Thymus (tissue), 14 donors: ENCODE results near the gene EIF2S3B. TPM values are rescaled to one million over a fixed set of nuclear protein-coding genes. Genes with fewer than 3 reads are reported as not detected.
"Not testable (repeated sequence)": the region's sequence is repeated elsewhere in the genome, so short reads cannot be mapped to it uniquely, and the experiment has no call there.

Experiments
- DNase-seq, 9 donors: peaks; one replicate each; pipeline ENCODE4 v3.0.0-alpha.2; 2013; ENCODE audit warnings: low spot score in 9 of 9, low read depth in 6 of 9, missing footprints in 1 of 9
- H3K27ac ChIP-seq, 2 donors: one replicate each; pipeline ENCODE4 v1.5.1; 2013; ENCODE audit warnings: control low read depth in 1 of 2, low read depth in 1 of 2, low read length in 1 of 2, mild to moderate bottlenecking in 1 of 2, moderate library complexity in 1 of 2
- H3K27me3 ChIP-seq, 2 donors: one replicate each; pipeline ENCODE4 v1.5.1; 2013; ENCODE audit warnings: low read length in 1 of 2; ENCODE audit not compliant: control insufficient read depth in 2 of 2, insufficient read depth in 1 of 2
- H3K36me3 ChIP-seq, 2 donors: one replicate each; pipeline ENCODE4 v1.5.1; 2013; ENCODE audit warnings: low read length in 1 of 2, mild to moderate bottlenecking in 1 of 2, moderate library complexity in 1 of 2; ENCODE audit not compliant: control insufficient read depth in 2 of 2, insufficient read depth in 2 of 2
- H3K4me1 ChIP-seq, 2 donors: one replicate each; pipeline ENCODE4 v1.5.1; 2013; ENCODE audit warnings: low read length in 2 of 2; ENCODE audit not compliant: control insufficient read depth in 2 of 2, insufficient read depth in 2 of 2
- H3K4me3 ChIP-seq, 2 donors: one replicate each; pipeline ENCODE4 v1.5.1; 2013; ENCODE audit warnings: low read length in 2 of 2, control low read depth in 1 of 2, mild to moderate bottlenecking in 1 of 2
- H3K9me3 ChIP-seq, 2 donors: one replicate each; pipeline ENCODE4 v1.5.1; 2013; ENCODE audit warnings: low read length in 1 of 2, mild to moderate bottlenecking in 1 of 2; ENCODE audit not compliant: control insufficient read depth in 2 of 2, insufficient read depth in 1 of 2
- WGBS: extraction: QIAGEN DNeasy Blood & Tissue Kit; methylation state at CpG from one replicate; pipeline ENCODE4 v1.1.7; 2013; 5-methylcytosine and 5-hydroxymethylcytosine counted together
- long read RNA-seq, 10 donors: transcript quantifications; one replicate each; lab custom pipeline, GENCODE V29; 2026
- polyA plus RNA-seq: library from polyadenylated mRNA; stranded (reverse); fragments of 200-250 nt; gene quantifications from one replicate; pipeline ENCODE4 v1.2.3, GENCODE V29; 2013
- total RNA-seq: library from RNA; stranded (reverse); fragments of 120-200 nt; gene quantifications from one replicate; pipeline ENCODE4 v1.2.4, GENCODE V29; 2013
- donor health status: healthy.

Gene EIF2S3B
- total RNA-seq (1.1 TPM), polyA plus RNA-seq (0.27 TPM)
- long read RNA-seq, donor 1: 0 reads
- long read RNA-seq, donor 2: 0 reads
- long read RNA-seq, donor 3: 0 reads
- long read RNA-seq, donor 4: 0 reads
- long read RNA-seq, donor 5: 0 reads
- long read RNA-seq, donor 6: 0 reads
- long read RNA-seq, donor 7: 0 reads
- long read RNA-seq, donor 8, partial matches to known transcripts: 0 of 2 reads
- long read RNA-seq, donor 8, other reads (novel, unspliced or antisense): 0 of 2 reads
- long read RNA-seq, donor 9, partial matches to known transcripts: 0 of 2 reads
- long read RNA-seq, donor 9, other reads (novel, unspliced or antisense): 0 of 2 reads
- long read RNA-seq, donor 10: 0 reads

GRCh38 chr12:10505620-10506019 is at the start of gene EIF2S3B:
EIF2S3B (plus strand) TSS chr12:10505890; CDS start chr12:10505903, 13 bp downstream.
- no peak within 1 kb of the TSS for H3K4me3 ChIP-seq
- H3K36me3 ChIP-seq: no peaks in the 10 kb centered on the region
- no peak for DNase-seq
- peaks cover 0 to 2% of the 10 kb centered on the region in 2 donors for H3K4me1 ChIP-seq
- no peaks in the 10 kb centered on the region for H3K27me3 ChIP-seq
- H3K9me3 ChIP-seq: peaks cover 0 to 5% of the 10 kb centered on the region in 2 donors
- WGBS: 99% methylated on average over 22 of the region's 22 CpGs
- no peak within 1 kb of the TSS for H3K27ac ChIP-seq

- no peak for DNase-seq
- Histone ChIP-seq H3K4me1 (no peaks in the 10 kb centered on the region), H3K27me3 (no peaks in the 10 kb centered on the region), H3K9me3 (peaks cover 0 to 7% of the 10 kb centered on the region in 2 donors), H3K36me3 (no peaks in the 10 kb centered on the region), H3K27ac (no peak overlapping the region), H3K4me3 (no peak overlapping the region)
- 98% methylated on average over 2 of the region's 2 CpGs for WGBS
These were observed 48.8 kb upstream of the EIF2S3B start for GRCh38 chr12:10456856-10457255.

GRCh38 chr12:10457760-10458159 is 47.9 kb upstream of the EIF2S3B start:
- H3K27ac ChIP-seq: no peak overlapping the region
- no peak overlapping the region for H3K4me3 ChIP-seq
- H3K27me3 ChIP-seq: no peaks in the 10 kb centered on the region
- no peaks in the 10 kb centered on the region for H3K4me1 ChIP-seq
- DNase-seq: no peak
- WGBS: 97% methylated on average over 3 of the region's 3 CpGs
- H3K36me3 ChIP-seq: no peaks in the 10 kb centered on the region
- peaks cover 0 to 7% of the 10 kb centered on the region in 2 donors for H3K9me3 ChIP-seq

- no peak overlapping the region for H3K27ac ChIP-seq
- H3K36me3 ChIP-seq: no peaks in the 10 kb centered on the region
- H3K27me3 ChIP-seq: no peaks in the 10 kb centered on the region
- no peak for DNase-seq
- H3K9me3 ChIP-seq: no peaks in the 10 kb centered on the region
- WGBS: 99% methylated on average over 4 of the region's 4 CpGs
- H3K4me1 ChIP-seq: no peaks in the 10 kb centered on the region
- no peak overlapping the region for H3K4me3 ChIP-seq
These were observed 39.4 kb upstream of the EIF2S3B start for GRCh38 chr12:10466311-10466710.

- Histone ChIP-seq H3K4me3 (no peak overlapping the region), H3K27ac (no peak overlapping the region), H3K4me1 (no peaks in the 10 kb centered on the region), H3K9me3 (no peaks in the 10 kb centered on the region), H3K36me3 (no peaks in the 10 kb centered on the region), H3K27me3 (no peaks in the 10 kb centered on the region)
- DNase-seq: no peak
- WGBS: 98% methylated on average over 1 of the region's 1 CpG
These were observed 36.0 kb upstream of the EIF2S3B start for GRCh38 chr12:10469701-10470100.

- H3K36me3 ChIP-seq, H3K4me3 ChIP-seq, H3K27me3 ChIP-seq, DNase-seq, H3K4me1 ChIP-seq, H3K27ac ChIP-seq, H3K9me3 ChIP-seq: not testable (repeated sequence)
- WGBS: 97% methylated on average over 5 of the region's 5 CpGs
These were observed 32.9 kb upstream of the EIF2S3B start for GRCh38 chr12:10472808-10473207.

GRCh38 chr12:10481901-10482300 is 23.8 kb upstream of the EIF2S3B start:
- WGBS: 73% methylated on average over 2 of the region's 2 CpGs
- not testable (repeated sequence) for DNase-seq, H3K27me3 ChIP-seq, H3K4me3 ChIP-seq, H3K4me1 ChIP-seq, H3K9me3 ChIP-seq, H3K36me3 ChIP-seq, H3K27ac ChIP-seq

GRCh38 chr12:10487328-10487727 is 18.4 kb upstream of the EIF2S3B start:
- not testable (repeated sequence) for DNase-seq, H3K27me3 ChIP-seq, H3K4me1 ChIP-seq, H3K4me3 ChIP-seq, H3K27ac ChIP-seq, H3K36me3 ChIP-seq, H3K9me3 ChIP-seq
- WGBS: over 99% methylated on average over 2 of the region's 2 CpGs

- WGBS: 96% methylated on average over 4 of the region's 4 CpGs
- Histone ChIP-seq H3K4me1 (no peaks in the 10 kb centered on the region), H3K36me3 (no peaks in the 10 kb centered on the region), H3K4me3 (no peak overlapping the region), H3K9me3 (no peaks in the 10 kb centered on the region), H3K27ac (no peak overlapping the region), H3K27me3 (no peaks in the 10 kb centered on the region)
- no peak for DNase-seq
These were observed 13.9 kb upstream of the EIF2S3B start for GRCh38 chr12:10491766-10492165.
